ENCODE data around the gene GNAI2.
A peak's percentile ranks its signal among the peaks of the same experiment; 100 is the strongest.

DNA sequence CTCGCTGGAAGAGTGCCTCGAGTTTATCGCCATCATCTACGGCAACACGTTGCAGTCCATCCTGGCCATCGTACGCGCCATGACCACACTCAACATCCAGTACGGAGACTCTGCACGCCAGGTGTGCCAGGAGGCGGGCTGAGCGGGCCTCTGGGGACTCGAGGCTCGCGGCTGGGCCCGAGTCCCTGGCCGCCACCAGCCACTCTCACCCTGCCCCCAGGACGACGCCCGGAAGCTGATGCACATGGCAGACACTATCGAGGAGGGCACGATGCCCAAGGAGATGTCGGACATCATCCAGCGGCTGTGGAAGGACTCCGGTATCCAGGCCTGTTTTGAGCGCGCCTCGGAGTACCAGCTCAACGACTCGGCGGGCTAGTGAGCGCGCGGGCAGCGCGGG lies 42.7 kb upstream of the GNAI2 start:
- TF ChIP-seq CTCF (optimal IDR thresholded peaks at IDR 0.05 in 1 of 3, IDR thresholded peaks at IDR 0.05 in 1 of 3, conservative IDR thresholded peaks at IDR 0.05 in 1 of 3; ENCODE audit: extremely low read depth in 1 of 3, insufficient read depth in 2 of 3, low read length in 3 of 3) (no peak), EZH2 (IDR thresholded peaks at IDR 0.05; ENCODE audit: low read length) (peak; percentile 15)
